Eye (tissue), 1 donor: Measurements from ENCODE around the gene NBEA.
A peak's percentile ranks its signal among the peaks of the same experiment; 100 is the strongest.

ENCODE experiments used
- DNase-seq: peaks from one replicate; pipeline ENCODE4 v3.0.0-alpha.2; 2015

NBEA gene

DNA sequence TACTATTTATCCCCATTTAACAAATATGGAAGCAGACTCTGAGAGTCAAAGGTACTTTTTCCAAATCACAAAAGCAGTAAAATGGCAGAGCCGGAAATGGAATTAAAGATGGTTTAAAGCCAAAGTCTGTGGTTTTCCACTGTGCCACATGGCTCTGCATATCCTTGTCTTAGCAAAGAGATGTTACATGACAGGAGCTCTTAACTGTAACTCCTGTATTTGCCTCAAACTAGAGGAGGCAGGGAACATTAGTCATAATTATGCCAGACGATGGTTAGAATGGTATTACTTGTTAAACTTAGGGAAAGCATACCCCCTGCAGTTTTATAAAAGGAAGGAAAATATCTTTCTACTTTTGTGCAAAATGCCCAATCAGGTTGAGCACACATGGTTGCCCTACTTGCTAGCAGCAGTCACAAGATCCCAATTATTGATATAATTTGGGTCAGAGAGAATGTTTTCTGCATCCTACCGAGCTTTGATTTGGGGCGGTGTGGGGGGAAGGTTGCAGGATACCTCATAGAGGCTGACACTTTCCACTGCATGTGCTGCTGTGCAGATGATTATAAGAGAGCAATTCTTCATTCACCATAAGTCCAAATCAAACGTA lies 576.4 kb downstream of the NBEA start:
- peak; percentile 57 for DNase-seq

DNA sequence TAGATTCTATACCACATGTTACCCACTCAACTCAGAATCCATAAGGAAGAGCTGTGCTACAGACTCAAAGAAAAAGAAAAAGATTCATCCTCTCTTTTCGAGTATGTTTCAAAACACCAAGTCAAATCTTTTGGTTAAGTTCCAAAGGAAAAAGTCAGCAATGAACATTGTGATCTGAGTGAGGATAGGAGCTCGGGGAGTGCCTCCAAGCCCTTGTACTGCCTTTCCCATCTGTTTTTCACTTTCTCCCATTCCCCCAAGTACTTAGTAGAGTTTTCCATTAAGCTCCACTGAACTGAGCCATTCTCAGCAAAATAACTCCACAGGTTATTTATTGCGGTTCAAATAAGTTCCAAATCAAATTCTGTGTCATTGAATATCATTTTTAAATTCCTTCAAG lies 582.1 kb downstream of the NBEA start:
- DNase-seq = peak; percentile 57

DNA sequence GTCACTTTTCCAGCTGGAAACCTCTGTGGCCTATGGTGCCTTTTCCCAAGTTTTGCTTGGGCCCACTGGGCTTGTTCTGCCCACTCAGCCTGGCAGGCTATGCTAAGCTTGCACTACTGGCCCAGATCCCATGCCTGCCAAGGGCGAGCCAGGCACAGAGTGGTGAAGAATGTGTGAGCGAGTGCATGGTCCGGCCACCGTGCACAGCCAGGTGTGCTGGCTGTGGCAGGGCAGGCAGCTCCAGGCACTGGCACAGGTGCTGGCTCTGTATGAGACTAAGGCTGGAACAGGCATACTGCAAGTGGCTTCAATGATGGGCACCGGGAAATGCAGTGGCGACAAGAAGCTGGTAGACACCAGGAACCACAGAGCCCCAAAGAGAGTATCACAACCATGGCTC lies 584.5 kb downstream of the NBEA start:
- DNase-seq = no peak

DNA sequence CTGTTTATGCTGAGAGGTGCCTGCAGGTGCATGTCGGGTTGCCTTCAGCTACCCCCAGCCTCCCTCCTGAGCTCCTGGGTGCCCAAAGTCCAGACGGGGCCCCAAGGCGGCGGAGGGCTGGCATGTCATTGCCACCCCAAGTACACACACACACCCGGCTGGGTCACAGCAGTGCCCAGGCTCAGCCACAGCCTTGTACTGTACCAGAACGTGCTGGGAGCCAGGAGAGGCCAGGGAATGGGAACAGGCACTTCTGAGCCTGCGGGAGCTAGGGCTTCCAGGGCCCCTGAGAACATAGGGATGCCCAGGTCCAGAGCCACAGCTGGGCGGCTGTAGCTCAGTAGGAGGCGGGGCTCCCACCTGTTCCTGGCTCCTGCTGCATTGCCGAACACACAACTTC lies 585.4 kb downstream of the NBEA start:
- no peak for DNase-seq

DNA sequence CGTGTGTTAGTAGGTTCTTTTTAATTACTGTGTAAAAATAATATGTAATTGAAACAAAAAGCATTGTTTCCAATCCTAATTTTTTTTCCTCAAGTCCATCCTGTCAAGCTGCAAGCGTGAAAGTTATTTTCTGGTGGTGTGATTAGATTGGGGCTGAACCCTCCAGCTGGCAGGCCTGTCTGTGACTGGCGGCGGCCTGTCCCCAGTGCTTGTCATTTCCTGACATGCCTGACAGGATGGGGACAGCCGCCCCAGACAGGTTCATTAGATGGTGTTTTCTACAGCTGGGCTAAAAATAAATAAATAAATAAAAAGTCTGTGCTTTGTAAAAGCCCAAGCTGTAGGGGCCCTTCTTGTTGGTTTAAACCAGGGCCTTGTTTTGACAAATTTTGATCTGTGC lies 588.1 kb downstream of the NBEA start:
- no peak for DNase-seq

DNA sequence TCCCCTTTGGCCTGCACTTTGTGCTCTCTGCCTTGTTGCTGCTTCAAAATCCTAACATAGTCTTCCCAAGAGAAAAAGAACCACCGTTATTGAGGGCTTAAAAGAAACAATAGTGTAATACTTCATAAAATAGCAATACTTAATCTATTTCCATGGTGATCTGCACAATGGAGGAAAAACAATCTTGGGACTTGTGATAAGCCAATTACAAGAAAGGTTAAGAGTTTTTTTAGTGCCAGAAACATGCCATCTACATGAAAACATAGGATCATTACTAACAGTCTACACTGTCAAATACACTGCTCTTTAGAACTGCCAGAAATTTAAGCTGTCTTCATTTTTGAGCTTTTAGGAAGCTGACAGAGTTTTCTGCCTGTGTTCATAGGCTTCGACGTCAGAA lies 588.5 kb downstream of the NBEA start:
- DNase-seq = peak; percentile 77

DNA sequence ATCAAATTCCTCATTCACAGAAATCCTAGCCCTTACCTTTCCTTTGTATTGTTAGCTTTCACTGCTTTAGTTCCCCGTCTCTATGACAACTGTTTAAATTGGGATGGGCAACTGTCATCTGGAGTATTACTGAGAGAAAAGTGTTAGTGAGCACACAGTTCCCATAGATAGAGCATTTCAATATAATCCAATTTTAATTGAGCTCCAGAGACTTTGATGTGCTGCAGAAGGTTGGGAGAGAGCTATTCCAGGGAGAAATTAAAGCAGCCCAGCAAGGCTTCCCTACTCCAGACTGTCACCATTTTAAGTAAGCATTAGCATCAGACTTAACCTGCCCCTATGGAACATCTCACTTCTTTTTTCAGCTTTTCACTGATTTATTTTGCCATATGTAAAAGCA lies 589.5 kb downstream of the NBEA start:
- peak; percentile 72 for DNase-seq

DNA sequence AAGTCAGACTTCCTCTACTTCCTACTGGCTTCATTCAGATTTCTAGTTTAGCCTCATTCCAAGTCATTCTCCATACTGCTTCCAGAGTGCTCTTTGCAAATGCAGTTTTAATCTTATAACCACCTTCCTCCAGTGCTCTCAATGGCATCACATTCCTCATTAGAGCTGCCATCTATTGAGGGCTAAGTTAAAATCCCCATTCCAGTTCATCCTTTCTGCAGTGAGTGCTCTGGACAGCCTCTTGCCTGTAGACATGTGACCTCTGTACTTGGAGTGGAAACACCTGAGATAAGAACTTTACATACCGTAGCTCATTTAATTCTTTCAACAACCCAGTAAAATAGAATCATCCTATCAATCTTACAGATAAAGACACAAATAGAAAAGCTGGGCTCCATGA lies 592.3 kb downstream of the NBEA start:
- DNase-seq = no peak

DNA sequence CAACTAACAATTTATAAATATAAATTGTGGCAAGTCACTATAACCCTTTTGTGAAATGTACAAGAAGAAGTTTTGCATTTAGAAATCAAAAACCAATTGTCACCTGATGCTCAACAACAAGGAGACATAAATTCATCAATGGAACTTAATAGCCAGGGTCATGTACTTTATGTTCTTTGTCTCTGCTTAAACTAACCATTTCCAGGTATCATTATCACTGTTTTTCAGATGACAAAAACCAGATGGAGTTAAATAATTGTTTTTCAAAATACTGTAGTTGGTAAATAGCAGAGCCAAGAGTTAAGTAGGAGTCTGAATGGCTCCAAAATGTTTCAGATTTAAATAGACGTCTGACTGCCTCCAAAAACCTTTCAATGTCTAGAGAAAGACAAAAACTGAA lies 606.7 kb downstream of the NBEA start:
- no peak for DNase-seq

DNA sequence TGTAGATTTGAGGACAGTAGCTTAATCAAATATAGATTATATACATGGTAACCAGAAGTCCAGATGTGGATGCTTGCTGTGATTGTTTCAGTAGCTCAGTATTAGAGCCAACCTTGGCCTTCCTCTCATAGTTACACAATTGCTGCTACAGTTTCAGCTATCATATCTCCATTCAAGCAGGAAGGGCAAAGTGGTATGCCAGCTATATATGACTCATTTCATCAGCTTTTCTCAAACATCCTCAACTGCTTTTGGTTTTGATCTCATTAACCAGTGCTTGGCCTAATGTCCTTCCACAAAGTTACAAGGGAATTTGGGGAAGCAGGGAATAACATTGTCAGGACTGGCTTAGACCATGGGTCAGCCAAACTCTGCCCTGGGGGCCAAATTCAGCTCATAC lies 607.4 kb downstream of the NBEA start:
- no peak for DNase-seq

DNA sequence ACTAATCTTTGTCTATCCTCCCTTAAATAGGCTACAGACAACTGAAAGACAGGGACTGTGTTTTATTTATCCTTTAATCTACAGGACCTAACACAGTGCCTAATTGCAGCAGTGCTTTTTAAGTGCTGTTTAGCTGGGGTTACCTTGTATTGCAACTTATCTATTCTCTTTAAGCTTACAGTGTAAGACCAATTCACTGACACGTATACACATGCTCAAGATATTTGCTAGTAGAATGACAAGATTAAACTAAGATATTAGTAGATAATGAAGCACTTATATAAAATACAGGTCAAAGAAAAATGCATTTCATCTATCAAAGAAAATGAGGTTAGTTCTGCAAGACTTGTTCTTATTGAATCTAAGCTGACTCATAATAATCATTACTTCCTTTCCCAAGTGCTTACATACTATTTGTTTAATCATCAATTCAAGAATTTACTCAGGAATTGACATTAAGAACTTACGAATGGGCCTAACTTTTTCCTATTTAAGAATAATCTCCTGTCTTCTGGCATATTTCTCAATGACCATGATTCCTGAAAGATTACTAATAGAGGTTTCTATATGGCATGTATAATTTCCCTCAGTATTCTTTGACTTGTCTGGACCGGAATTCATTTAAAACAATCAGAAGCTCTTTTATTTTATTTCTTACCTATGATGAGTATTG lies 610.2 kb downstream of the NBEA start:
- DNase-seq = no peak

DNA sequence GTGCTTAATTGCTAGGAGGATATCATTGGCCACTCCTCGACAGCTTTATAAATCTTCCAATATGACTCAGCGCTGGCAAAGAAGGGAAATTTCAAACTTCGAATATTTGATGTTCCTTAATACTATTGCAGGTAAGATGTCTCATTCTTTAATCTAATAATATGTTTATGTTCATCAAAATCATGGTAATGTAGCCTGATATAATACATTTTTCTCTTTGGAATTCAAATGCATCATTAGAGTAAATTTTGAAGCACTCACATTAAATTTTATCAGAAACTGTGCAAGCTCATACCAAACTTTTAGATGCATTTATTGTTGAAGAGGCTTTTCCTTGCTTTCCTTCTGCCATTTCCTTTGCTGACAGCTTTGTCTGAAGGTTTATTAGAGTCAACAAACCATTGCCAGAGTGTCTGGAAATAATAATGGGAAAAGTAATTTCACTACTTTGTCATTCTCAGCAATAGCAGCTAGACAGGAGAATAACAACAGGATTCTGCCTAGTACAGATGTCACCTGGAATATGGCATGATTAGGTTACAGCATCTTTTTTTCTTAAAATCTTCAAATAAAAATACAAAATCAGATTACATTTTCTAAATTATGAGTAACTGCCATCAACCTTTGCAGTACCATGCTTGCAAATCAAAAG lies 613.0 kb downstream of the NBEA start:
- no peak for DNase-seq

DNA sequence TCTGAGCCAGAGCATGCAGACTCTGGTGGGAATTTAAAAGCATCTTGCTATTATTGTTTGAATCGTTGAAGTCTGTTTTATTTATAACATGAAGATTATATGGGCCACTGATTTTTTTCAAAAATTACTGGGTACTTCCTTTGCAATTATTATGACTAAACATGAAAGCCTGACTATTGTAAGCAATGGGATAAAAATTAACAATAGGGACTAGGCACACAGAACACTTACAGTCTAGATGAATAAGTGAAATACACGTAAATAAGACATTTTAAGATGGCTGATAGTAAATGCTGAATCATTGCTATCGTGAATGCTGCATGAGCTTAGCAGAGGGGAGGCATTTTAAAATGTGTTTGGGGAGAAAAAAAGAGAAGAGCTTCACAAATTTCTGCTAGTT lies 615.4 kb downstream of the NBEA start:
- no peak for DNase-seq

DNA sequence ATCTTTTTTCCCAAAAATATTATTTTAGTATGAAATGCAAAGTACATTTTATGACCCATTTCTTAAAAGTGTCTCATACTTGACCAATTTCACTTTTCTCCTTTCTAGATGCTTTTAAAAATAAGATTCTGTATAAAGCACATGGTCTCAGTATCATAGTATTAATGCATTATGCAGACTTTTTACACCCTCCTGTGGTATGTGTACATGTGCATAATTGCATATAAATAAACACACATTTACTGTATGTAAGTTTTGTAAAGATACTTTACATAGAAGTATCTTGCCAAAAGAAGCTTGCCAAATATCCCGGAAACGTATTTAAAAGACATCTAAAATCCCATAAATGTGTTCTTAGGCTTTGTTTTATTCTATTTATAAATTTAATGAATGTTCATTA lies 619.5 kb downstream of the NBEA start:
- DNase-seq = no peak

DNA sequence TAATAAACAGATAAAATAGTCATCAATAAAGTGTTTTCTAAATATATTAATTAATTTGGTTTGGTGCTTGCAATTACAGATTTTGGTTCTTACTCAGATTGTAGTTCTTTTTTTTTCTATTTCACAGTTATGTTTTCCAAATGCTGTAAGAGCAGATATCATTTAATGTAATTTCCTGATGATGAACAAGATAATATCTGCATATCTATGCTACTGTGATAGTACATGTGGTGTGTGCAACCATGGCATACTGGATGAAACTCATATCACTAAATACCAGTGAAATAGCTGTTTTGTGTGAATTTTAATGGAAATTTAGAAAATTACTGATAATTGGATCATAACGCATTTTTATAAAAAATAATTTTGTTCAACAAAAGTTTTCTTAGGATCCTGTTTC lies 623.2 kb downstream of the NBEA start:
- no peak for DNase-seq

DNA sequence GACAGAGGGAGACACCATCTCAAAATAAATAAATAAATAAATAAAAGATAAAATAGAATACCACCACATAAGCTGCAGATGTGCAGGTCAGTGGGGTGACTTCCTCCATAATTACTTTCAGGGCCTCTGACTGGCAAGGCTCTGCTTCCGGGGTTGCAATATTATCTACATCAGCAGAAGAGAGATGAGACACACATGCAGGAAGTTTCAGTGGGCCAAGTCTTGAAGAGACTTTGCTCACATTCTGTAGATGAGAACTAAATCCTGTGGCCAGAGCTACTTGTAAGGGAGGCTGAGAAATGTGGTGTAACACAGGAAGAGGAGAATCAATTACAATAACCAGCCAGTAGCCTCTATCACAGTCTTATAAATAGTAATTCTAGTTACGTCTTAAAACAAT lies 624.3 kb downstream of the NBEA start:
- no peak for DNase-seq

DNA sequence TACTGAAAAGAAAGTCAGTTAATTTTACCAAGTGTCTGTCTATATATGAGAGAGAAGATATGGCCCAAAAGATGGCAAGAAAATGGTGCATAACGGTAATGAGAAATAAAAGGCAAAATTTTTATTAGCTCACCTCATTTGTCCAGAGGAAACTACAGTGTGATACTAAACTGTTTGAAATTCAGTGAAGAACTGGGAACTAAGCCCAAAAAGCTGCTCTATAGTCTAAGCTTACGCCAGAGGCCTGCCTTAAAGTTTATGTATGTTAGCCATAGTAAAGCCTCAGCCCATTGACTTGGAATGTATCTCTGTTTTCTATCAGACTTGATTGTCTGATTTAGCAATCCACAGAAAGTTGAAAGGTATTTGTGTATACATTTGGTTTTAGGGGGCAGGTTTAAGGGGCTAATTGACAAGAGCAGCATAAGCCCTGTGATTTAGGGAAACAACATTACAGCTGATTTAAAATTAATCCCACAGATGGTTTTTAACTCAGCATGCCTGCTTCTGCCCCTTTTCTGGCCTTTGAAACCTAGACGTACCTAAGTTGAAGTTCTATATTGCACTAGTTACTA lies 625.4 kb downstream of the NBEA start:
- DNase-seq = no peak

DNA sequence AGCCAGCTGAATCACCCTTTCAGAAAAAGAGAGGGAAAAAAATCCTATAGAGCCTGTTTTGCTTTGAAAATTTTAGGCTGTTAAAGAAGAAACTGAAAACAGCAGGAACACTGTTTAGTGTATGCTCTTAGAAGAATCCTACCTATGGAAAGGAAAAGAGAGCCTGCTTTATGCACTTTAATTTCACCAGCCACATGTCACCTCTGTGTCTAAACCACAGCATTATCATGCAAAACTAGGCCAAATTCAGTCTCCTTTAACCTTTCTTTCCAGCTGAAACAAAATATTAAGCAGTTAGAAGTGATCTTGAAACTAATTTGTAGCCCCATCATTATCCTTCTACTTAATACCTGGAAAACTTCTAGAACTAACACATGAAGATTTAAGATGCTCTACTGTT lies 631.6 kb downstream of the NBEA start:
- no peak for DNase-seq

DNA sequence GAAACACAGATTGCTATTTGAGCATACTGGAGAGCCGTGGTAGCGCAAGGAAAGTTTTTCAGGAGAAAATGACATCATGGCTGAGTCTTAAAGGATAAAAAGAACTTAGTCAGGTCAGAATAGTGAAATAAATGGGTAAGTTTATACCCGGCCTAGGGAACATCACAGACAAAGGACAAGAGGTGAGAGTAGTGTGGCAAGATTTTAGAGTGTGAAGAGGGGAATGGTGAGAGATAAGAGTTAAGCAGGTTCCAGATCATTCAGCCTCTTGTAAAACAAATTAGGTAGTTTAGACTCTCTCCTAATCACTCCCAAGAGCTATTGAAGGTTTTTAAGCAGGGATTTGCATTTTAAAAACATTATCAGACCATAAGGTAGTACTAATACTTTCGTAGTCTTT lies 650.4 kb downstream of the NBEA start:
- no peak for DNase-seq

DNA sequence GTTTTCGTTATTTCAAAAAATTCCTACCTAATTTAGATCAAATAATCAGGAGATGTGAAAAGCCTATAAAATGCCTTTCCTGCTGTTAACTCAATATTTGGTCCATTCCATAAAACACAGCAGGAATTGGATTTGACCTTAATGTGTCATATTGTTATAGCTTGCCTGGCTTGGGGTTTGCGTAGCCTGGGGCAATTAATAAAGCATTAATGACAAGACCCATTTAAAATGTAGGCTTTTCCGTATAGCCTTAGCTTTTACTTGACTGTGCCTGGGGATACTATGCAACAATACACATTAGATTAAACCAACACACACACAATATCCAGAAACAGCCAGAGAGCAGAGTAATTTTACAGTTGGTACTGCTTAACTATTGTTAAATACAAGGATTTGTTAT lies 651.6 kb downstream of the NBEA start:
- peak; percentile 78 for DNase-seq

DNA sequence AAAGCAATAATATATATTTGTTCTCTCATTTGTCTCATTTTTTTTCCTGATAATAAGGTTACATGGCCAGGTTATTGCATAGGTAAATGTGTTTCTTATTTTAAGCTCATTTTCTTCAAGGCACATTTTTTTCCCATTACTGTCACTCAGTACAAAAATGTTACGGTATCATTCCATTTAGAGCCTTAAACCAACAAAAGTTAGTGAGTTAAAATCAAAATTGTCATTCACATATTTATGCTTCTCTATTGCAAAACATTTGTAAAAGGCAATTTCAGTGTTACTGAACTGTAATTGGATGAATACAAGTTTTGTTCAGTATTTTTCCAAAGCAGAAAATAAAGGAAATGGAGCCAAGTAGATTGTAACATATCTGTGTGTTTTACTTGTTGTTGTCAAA lies 652.0 kb downstream of the NBEA start:
- DNase-seq = peak; percentile 12

DNA sequence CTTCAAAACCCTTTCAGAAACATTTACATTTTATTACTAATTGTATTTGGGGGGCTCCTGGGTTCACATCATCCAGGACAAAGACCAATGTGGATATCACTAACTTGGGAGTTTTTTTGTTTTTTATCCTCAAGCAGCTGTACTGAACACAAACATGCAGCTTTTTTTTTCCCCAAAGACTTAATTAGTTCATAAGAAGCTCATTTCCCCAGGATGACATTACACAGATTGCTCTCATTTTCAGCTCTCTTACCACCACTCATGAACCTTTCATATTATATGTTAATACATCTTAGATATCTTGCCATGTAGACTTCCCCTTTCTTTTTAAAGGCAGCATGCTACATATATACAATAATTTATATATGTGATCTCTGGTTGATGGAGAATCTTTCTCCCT lies 653.1 kb downstream of the NBEA start:
- DNase-seq = peak; percentile 16

DNA sequence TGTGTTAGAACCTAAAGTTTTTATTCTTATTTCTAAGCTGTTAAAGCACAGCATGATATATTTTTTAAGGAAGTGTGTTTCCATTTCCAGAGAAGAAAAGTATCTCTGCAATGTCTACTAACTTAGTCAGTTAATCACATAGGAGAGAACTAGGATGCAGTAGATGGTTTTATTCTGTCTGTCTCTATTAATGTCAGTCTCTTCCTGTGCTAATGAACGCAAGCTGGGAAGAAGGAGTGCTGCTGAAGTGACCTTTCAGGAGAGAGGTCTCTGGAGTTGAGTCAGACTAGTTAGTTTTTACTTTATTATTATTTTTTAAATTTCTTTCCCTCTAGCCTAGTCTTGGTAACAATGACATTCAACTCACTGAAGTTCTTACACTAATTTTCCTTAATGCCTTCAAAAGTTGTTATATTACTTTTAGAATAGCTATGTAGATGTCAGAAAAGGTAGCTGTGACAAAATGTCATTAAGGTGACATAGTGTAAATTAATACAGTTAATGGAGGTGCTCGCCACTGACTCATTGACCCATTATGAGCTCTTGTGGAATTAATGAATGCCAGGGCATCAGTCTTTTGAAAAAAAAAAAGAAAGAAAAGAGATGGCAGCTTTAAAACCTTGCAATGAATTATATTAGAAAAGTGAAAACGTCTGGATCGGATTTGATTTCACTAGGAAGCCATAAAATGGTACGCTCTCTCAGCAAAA lies 654.4 kb downstream of the NBEA start:
- peak; percentile 78 for DNase-seq

DNA sequence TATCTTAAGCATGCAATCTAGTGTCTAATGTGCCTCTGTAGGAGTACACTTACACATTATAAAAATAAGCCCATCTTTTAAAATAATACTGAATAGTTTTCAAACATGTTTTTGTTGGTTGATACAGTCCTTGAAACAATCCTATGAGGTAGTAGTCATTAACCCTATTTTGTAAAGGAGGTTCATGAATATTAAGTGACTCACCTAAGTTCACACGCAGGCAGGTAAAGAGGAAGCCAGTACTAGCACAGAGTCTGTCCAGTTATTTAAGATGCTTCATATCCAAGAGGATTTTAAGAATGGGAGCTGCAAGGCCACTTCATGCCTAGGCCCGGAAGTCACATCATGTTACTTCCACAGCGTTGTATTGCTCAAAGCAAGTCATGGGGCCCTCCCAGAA lies 655.4 kb downstream of the NBEA start:
- DNase-seq = peak; percentile 33
